IMR-90 (cell line): Measurements from ENCODE around the gene JMJD6. TPM values are rescaled to one million over a fixed set of nuclear protein-coding genes. Genes with fewer than 3 reads are reported as not detected.

Experiments used
- ATAC-seq: fragments of 200-7000 bp; cut with Tn5 transposase; 2 replicates; pipeline ENCODE4 v1.9.1; 2020; ENCODE audit warnings: low read depth, mild to moderate bottlenecking, moderate library complexity
- BruUV-seq: library from RNA; stranded (reverse); fragments of 400-500 nt; replicated peaks from 2 replicates; lab custom pipeline; 2021; lab: Mats Ljungman, UMichigan
- CTCF ChIA-PET: fragments of 300-600 bp; formaldehyde crosslinking; extraction: SDS; loops from one replicate; lab custom pipeline; 2021; ENCODE audit warnings: antibody characterized with exemption; lab: Yijun Ruan, JAX
- POLR2A ChIA-PET: fragments of 300-600 bp; sonication (Branson Sonifier 250); formaldehyde crosslinking; loops from one replicate; lab custom pipeline; 2022; ENCODE audit warnings: antibody characterized with exemption; ENCODE audit not compliant: unreplicated experiment; lab: Charles Lee
- DNase-seq: peaks from one replicate; pipeline ENCODE4 v3.0.0; 2013
- H2AFZ ChIP-seq: replicated peaks from 2 replicates; pipeline ENCODE3; 2013; ENCODE audit warnings: low read length, mild to moderate bottlenecking; ENCODE audit not compliant: poor library complexity
- H2AK5ac ChIP-seq: 2 replicates; pipeline ENCODE4 v1.6.1; 2013; ENCODE audit warnings: low read depth, low read length, inconsistent platforms
- H2AK9ac ChIP-seq: replicated peaks from 2 replicates; pipeline ENCODE3; 2013; ENCODE audit warnings: mild to moderate bottlenecking, low read depth, low read length, moderate library complexity; ENCODE audit not compliant: poor library complexity
- H2BK120ac ChIP-seq: 2 replicates; pipeline ENCODE4 v1.6.1; 2013; ENCODE audit warnings: low read depth, low read length, inconsistent platforms
- H2BK15ac ChIP-seq: 3 replicates; pipeline ENCODE4 v1.6.1; 2013; ENCODE audit warnings: low read depth, low read length, inconsistent platforms
- H2BK20ac ChIP-seq: 2 replicates; pipeline ENCODE4 v1.6.1; 2013; ENCODE audit warnings: low read depth, mild to moderate bottlenecking, inconsistent platforms, low read length, moderate library complexity
- H2BK5ac ChIP-seq: 2 replicates; pipeline ENCODE4 v1.6.1; 2013; ENCODE audit warnings: mild to moderate bottlenecking, low read depth, low read length, inconsistent platforms; ENCODE audit not compliant: poor library complexity, severe bottlenecking
- H3K14ac ChIP-seq: replicated peaks from 2 replicates; pipeline ENCODE4 v1.6.1; 2013; ENCODE audit warnings: low read depth, low read length, inconsistent platforms
- H3K18ac ChIP-seq: 2 replicates; pipeline ENCODE4 v1.6.1; 2013; ENCODE audit warnings: low read depth, low read length, control low read depth
- H3K23ac ChIP-seq: 2 replicates; pipeline ENCODE4 v1.6.1; 2013; ENCODE audit warnings: low read depth, low read length, inconsistent platforms
- H3K27ac ChIP-seq: 2 replicates; pipeline ENCODE4 v1.5.1; 2013; ENCODE audit warnings: mild to moderate bottlenecking, control low read depth, low read length; ENCODE audit not compliant: insufficient read depth
- H3K27me3 ChIP-seq: 2 replicates; pipeline ENCODE4 v1.6.1; 2013; ENCODE audit warnings: low read length; ENCODE audit not compliant: control insufficient read depth, insufficient read depth
- H3K36me3 ChIP-seq: 2 replicates; pipeline ENCODE4 v1.6.1; 2013; ENCODE audit warnings: low read length, mixed read lengths; ENCODE audit not compliant: control insufficient read depth, insufficient read depth
- H3K4ac ChIP-seq: 2 replicates; pipeline ENCODE4 v1.6.1; 2013; ENCODE audit warnings: low read depth, low read length, inconsistent platforms
- H3K4me1 ChIP-seq: 2 replicates; pipeline ENCODE4 v1.6.1; 2013; ENCODE audit warnings: low read length, mixed read lengths; ENCODE audit not compliant: control insufficient read depth, insufficient read depth
- H3K4me2 ChIP-seq: 2 replicates; pipeline ENCODE4 v1.6.1; 2013; ENCODE audit warnings: low read depth, mild to moderate bottlenecking, control low read depth, low read length, moderate library complexity
- H3K4me3 ChIP-seq: 2 replicates; pipeline ENCODE4 v1.5.1; 2013; ENCODE audit warnings: low read depth, mild to moderate bottlenecking, control low read depth, low read length, moderate library complexity; ENCODE audit not compliant: insufficient read depth
- H3K56ac ChIP-seq: 2 replicates; pipeline ENCODE4 v1.6.1; 2013; ENCODE audit warnings: low read length, inconsistent platforms; ENCODE audit not compliant: insufficient read depth; ENCODE audit errors: extremely low read depth
- H3K79me1 ChIP-seq, 2 experiments: 2 replicates each; pipeline ENCODE4 v1.6.1; 2013; ENCODE audit warnings: low read length in 2 of 2, inconsistent platforms in 1 of 2, low read depth in 1 of 2
- H3K9ac ChIP-seq: 2 replicates; pipeline ENCODE4 v1.6.1; 2013; ENCODE audit warnings: low read depth, low read length, control low read depth
- H3K9me1 ChIP-seq: 2 replicates; pipeline ENCODE4 v1.6.1; 2013; ENCODE audit warnings: low read length, inconsistent platforms; ENCODE audit not compliant: insufficient read depth
- H3K9me3 ChIP-seq: 2 replicates; pipeline ENCODE4 v1.6.1; 2013; ENCODE audit warnings: low read length; ENCODE audit not compliant: control insufficient read depth, insufficient read depth
- H4K20me1 ChIP-seq: 2 replicates; pipeline ENCODE4 v1.6.1; 2013; ENCODE audit warnings: low read length, inconsistent platforms; ENCODE audit not compliant: insufficient read depth
- H4K5ac ChIP-seq: 2 replicates; pipeline ENCODE4 v1.6.1; 2013; ENCODE audit warnings: mild to moderate bottlenecking, low read depth, low read length, control low read depth
- H4K8ac ChIP-seq, 2 experiments: 2 replicates each; pipeline ENCODE4 v1.6.1; 2013; ENCODE audit warnings: low read depth in 2 of 2, low read length in 2 of 2, control low read depth in 1 of 2, inconsistent platforms in 1 of 2
- H4K91ac ChIP-seq: 2 replicates; pipeline ENCODE4 v1.6.1; 2013; ENCODE audit warnings: low read depth, low read length, inconsistent platforms; ENCODE audit not compliant: insufficient read depth
- BHLHE40 ChIP-seq: fragments of 150-350 bp; IDR thresholded peaks from 2 replicates; pipeline ENCODE4 v1.6.1; 2016; ENCODE audit warnings: mild to moderate bottlenecking, low read depth, low read length
- CEBPB ChIP-seq: IDR thresholded peaks from 2 replicates; pipeline ENCODE4 v1.6.1; 2012; ENCODE audit warnings: low read depth, low read length, improper control_type of control experiment
- CHD1 ChIP-seq: IDR thresholded peaks from 2 replicates; pipeline ENCODE4 v1.6.1; 2012; ENCODE audit warnings: low read depth, low read length, improper control_type of control experiment
- CTCF ChIP-seq: conservative IDR thresholded peaks from 2 replicates; pipeline ENCODE4 v1.5.1; 2012; ENCODE audit warnings: mild to moderate bottlenecking, low read depth, low read length, improper control_type of control experiment
- FOS ChIP-seq: fragments of 150-350 bp; IDR thresholded peaks from 2 replicates; pipeline ENCODE4 v1.6.1; 2016; ENCODE audit warnings: low read depth, low read length
- MAFK ChIP-seq: IDR thresholded peaks from 2 replicates; pipeline ENCODE4 v1.6.1; 2012; ENCODE audit warnings: low read depth, low read length, improper control_type of control experiment
- MAZ ChIP-seq: IDR thresholded peaks from 2 replicates; pipeline ENCODE4 v1.6.1; 2012; ENCODE audit warnings: low read depth, mild to moderate bottlenecking, low read length, improper control_type of control experiment, moderate library complexity, borderline replicate concordance
- MXI1 ChIP-seq: IDR thresholded peaks from 2 replicates; pipeline ENCODE4 v1.6.1; 2012; ENCODE audit warnings: low read depth, mild to moderate bottlenecking, low read length, moderate library complexity, borderline replicate concordance
- NFE2L2 ChIP-seq: fragments of 150-350 bp; IDR thresholded peaks from 2 replicates; pipeline ENCODE4 v1.6.1; 2016; ENCODE audit warnings: low read depth, mild to moderate bottlenecking, low read length
- POLR2A ChIP-seq: IDR thresholded peaks from 2 replicates; pipeline ENCODE4 v1.6.1; 2012; ENCODE audit warnings: mild to moderate bottlenecking, low read depth, low read length
- RAD21 ChIP-seq: IDR thresholded peaks from 2 replicates; pipeline ENCODE4 v1.6.1; 2012; ENCODE audit warnings: low read length, improper control_type of control experiment
- RCOR1 ChIP-seq: IDR thresholded peaks from 2 replicates; pipeline ENCODE4 v1.6.1; 2012; ENCODE audit warnings: mild to moderate bottlenecking, low read length, improper control_type of control experiment; ENCODE audit not compliant: insufficient replicate concordance
- RFX5 ChIP-seq: IDR thresholded peaks from 2 replicates; pipeline ENCODE4 v1.8.0; 2012; ENCODE audit warnings: low read depth, mild to moderate bottlenecking, low read length, moderate library complexity
- SMC3 ChIP-seq: fragments of 150-350 bp; IDR thresholded peaks from 2 replicates; pipeline ENCODE4 v1.6.1; 2016; ENCODE audit warnings: low read depth, mild to moderate bottlenecking, antibody characterized with exemption, low read length, moderate library complexity
- USF2 ChIP-seq: fragments of 150-350 bp; IDR thresholded peaks from 2 replicates; pipeline ENCODE4 v1.6.1; 2017; ENCODE audit warnings: mild to moderate bottlenecking, antibody characterized with exemption, low read length, low read depth
- WGBS, 2 experiments: methylation state at CpG; one replicate each; pipeline versions ENCODE4 v1.1.5 to v1.1.7; 2013; ENCODE audit warnings: missing lambda C conversion rate in 2 of 2; ENCODE audit not compliant: insufficient read length in 1 of 2; ENCODE audit errors: extremely low coverage in 2 of 2; 5-methylcytosine and 5-hydroxymethylcytosine counted together
- dilution Hi-C: fragments of 300-500 bp; cut with HindIII; formaldehyde crosslinking; loops from one replicate; pipeline ENCODE4 v1.14.3; 2018; ENCODE audit warnings: low sequenced_read_pairs; ENCODE audit not compliant: unreplicated experiment
- in situ Hi-C: fragments of 300-500 bp; cut with MboI; formaldehyde crosslinking; loops from 3 replicates; pipeline ENCODE4 v1.14.3; 2019; ENCODE audit warnings: low sequenced_read_pairs, inconsistent platforms, mixed read lengths
- intact Hi-C: fragments of 100-400 bp; cut with micrococcal nuclease; formaldehyde crosslinking; loops from 2 replicates; pipeline ENCODE4 v1.10.0; 2022
- polyA plus RNA-seq, 3 experiments: library from polyadenylated mRNA; depleted of rRNA; stranded (reverse); fragments of >200 nt; gene quantifications; 2 replicates each; pipeline ENCODE4 v1.2.3, GENCODE V29; 2012; ENCODE audit warnings: low replicate concordance in 1 of 3
- total RNA-seq: library from RNA; depleted of rRNA; stranded (reverse); fragments of >200 nt; gene quantifications from 2 replicates; pipeline ENCODE4 v1.2.3, GENCODE V29; 2012

Gene JMJD6
- total and polyA plus RNA-seq, 2 of the 4 experiments (the other 2 are of a cell fraction), result 24.4 to 33.7 TPM

- H2AK9ac ChIP-seq, result peak overlapping the region; percentile 96
- peaks cover 91% of the 10 kb centered on the region for H4K20me1 ChIP-seq
- H3K56ac ChIP-seq, result no peak overlapping the region
- peak overlapping the region; percentile 61 for H4K5ac ChIP-seq
- peak overlapping the region; percentile 69 for H3K14ac ChIP-seq
- WGBS, 2 experiments, result 11% methylated on average over 16 of the region's 33 CpGs; no CpG with 5 or more reads in 1 of the 2 experiments
- peak overlapping the region; percentile 90 for H2BK5ac ChIP-seq
- intact Hi-C loops, result no loop called here
- peak overlapping the region; percentile 33; the same call in 1 of the 3 replicates for H2BK15ac ChIP-seq
- ATAC-seq, result peak; percentile 67
- no peaks in the 10 kb centered on the region for H3K27me3 ChIP-seq
- H3K9me3 ChIP-seq, result no peaks in the 10 kb centered on the region
- no TSS peak for BruUV-seq
- peak overlapping the region; percentile 70 for H3K18ac ChIP-seq
- peak overlapping the region; percentile 82 for H3K4me2 ChIP-seq
- peak overlapping the region; percentile 88 for H3K4ac ChIP-seq
- H3K36me3 ChIP-seq, result peaks cover 7% of the 10 kb centered on the region
- peak overlapping the region; percentile 82 for H2AFZ ChIP-seq
- peak overlapping the region; percentile 85 for H3K27ac ChIP-seq
- H3K4me3 ChIP-seq, result peak overlapping the region; percentile 8; the same call in 1 of the 2 replicates
- H3K23ac ChIP-seq, result peak overlapping the region; percentile 39
- H2BK120ac ChIP-seq, result peak overlapping the region; percentile 67
- peak overlapping the region; percentile 53 for H3K9ac ChIP-seq
- H4K8ac ChIP-seq, result peak overlapping the region; percentile 8 to 76; a peak in 3 of 4 replicates
- peak overlapping the region; percentile 73; the same call in 1 of the 2 replicates for H2BK20ac ChIP-seq
- dilution Hi-C loops, result no loop called here
- H4K91ac ChIP-seq, result peak overlapping the region; percentile 69; the same call in 1 of the 2 replicates
- in situ Hi-C loops, result no loop called here
- H3K4me1 ChIP-seq, result peaks cover 49% of the 10 kb centered on the region
- ChIA-PET CTCF (no interaction called here), POLR2A (no interaction called here)
- H3K9me1 ChIP-seq, result peaks cover 54% of the 10 kb centered on the region
- peak; percentile 93 for DNase-seq
- H2AK5ac ChIP-seq, result peak overlapping the region; percentile 95
- H3K79me1 ChIP-seq, result peaks cover 13 to 92% of the 10 kb centered on the region in 2 experiments; a peak in 3 of 4 replicates
- TF ChIP-seq MAFK (no peak), RFX5 (no peak), POLR2A (peak; percentile 76), MAZ (peak; percentile 91), CEBPB (peak; percentile 81), BHLHE40 (peak; percentile 97), FOS (peak; percentile 73), SMC3 (no peak), USF2 (no peak), NFE2L2 (no peak), CHD1 (no peak), CTCF (no peak), MXI1 (0 out of 2 replicates have a peak, but pooled peaks have one; percentile 8), RCOR1 (no peak), RAD21 (no peak)
These were observed 25.6 kb downstream of the JMJD6 start for GRCh38 chr17:76700617-76701470.
